Upper lobe of right lung (tissue), 1 donor: ENCODE measurements around the gene RARB. TPM values are rescaled to one million over a fixed set of nuclear protein-coding genes. Genes with fewer than 3 reads are reported as not detected.

Experiments
- ATAC-seq: fragments of 200-7000 bp; cut with Tn5 transposase; one replicate; pipeline ENCODE4 v1.9.1; 2020; ENCODE audit warnings: mild to moderate bottlenecking, moderate library complexity
- DNase-seq: peaks from one replicate; pipeline ENCODE4 v3.0.0-alpha.2; 2020
- H3K27ac ChIP-seq: fragments of 200-600 bp; one replicate; pipeline ENCODE4 v1.8.0; 2022
- H3K27me3 ChIP-seq: fragments of 200-600 bp; one replicate; pipeline ENCODE4 v1.8.0; 2022; ENCODE audit warnings: mild to moderate bottlenecking
- H3K36me3 ChIP-seq: fragments of 200-600 bp; one replicate; pipeline ENCODE4 v1.8.0; 2022
- H3K4me1 ChIP-seq: fragments of 200-600 bp; one replicate; pipeline ENCODE4 v1.8.0; 2022
- H3K4me3 ChIP-seq: fragments of 200-600 bp; one replicate; pipeline ENCODE4 v1.8.0; 2022; ENCODE audit warnings: mild to moderate bottlenecking
- H3K9me3 ChIP-seq: fragments of 200-600 bp; one replicate; pipeline ENCODE4 v1.8.0; 2022
- intact Hi-C: fragments of 100-400 bp; cut with DNase I; formaldehyde crosslinking; loops from one replicate; pipeline ENCODE4 v1.11.0; 2022
- total RNA-seq: library from RNA; stranded (reverse); fragmentation: NEBNext Ultra II Directional; extraction: Animal tissue kit (Norgen Biotek cat#: 25700); gene quantifications from one replicate; pipeline ENCODE4 v1.2.1, GENCODE V29; 2021
- TF ChIP-seq, protein P1 (sequence below): fragments of 200-600 bp; IDR thresholded peaks from one replicate; pipeline ENCODE4 v1.8.0; 2022; ENCODE audit warnings: antibody characterized with exemption
- donor health status: DM: no; HTN: yes; CAD: no; lungs with severe emphysema.

RARB gene
- total RNA-seq, 1 donor from 2014 or later: 5.8 TPM

- no peaks in the 10 kb centered on the region for H3K27me3 ChIP-seq
- ATAC-seq (no peak), DNase-seq (no peak)
- H3K36me3 ChIP-seq: no peaks in the 10 kb centered on the region
- intact Hi-C loops: no loop called here
- H3K4me3 ChIP-seq: no peak overlapping the region
- H3K4me1 ChIP-seq: no peaks in the 10 kb centered on the region
- no peak overlapping the region for H3K27ac ChIP-seq
- TF ChIP-seq, protein P1, sequence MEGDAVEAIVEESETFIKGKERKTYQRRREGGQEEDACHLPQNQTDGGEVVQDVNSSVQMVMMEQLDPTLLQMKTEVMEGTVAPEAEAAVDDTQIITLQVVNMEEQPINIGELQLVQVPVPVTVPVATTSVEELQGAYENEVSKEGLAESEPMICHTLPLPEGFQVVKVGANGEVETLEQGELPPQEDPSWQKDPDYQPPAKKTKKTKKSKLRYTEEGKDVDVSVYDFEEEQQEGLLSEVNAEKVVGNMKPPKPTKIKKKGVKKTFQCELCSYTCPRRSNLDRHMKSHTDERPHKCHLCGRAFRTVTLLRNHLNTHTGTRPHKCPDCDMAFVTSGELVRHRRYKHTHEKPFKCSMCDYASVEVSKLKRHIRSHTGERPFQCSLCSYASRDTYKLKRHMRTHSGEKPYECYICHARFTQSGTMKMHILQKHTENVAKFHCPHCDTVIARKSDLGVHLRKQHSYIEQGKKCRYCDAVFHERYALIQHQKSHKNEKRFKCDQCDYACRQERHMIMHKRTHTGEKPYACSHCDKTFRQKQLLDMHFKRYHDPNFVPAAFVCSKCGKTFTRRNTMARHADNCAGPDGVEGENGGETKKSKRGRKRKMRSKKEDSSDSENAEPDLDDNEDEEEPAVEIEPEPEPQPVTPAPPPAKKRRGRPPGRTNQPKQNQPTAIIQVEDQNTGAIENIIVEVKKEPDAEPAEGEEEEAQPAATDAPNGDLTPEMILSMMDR: no peak
- no peaks in the 10 kb centered on the region for H3K9me3 ChIP-seq
Measured at GRCh38 chr3:25565807-25566206, 137.7 kb downstream of the RARB start.

GRCh38 chr3:25566358-25566920 lies 138.4 kb downstream of the RARB start:
- Histone ChIP-seq H3K27ac (no peak overlapping the region), H3K27me3 (no peaks in the 10 kb centered on the region), H3K9me3 (no peaks in the 10 kb centered on the region), H3K4me3 (no peak overlapping the region), H3K4me1 (no peaks in the 10 kb centered on the region), H3K36me3 (no peaks in the 10 kb centered on the region)
- ATAC-seq (no peak), DNase-seq (no peak)
- intact Hi-C loops: no loop called here
- TF ChIP-seq, protein P1: no peak

- DNase-seq: no peak
- Histone ChIP-seq H3K27me3 (no peaks in the 10 kb centered on the region), H3K36me3 (no peaks in the 10 kb centered on the region), H3K4me3 (no peak overlapping the region), H3K4me1 (no peaks in the 10 kb centered on the region), H3K27ac (no peak overlapping the region), H3K9me3 (no peaks in the 10 kb centered on the region)
- ATAC-seq: no peak
- intact Hi-C loops: no loop called here
- TF ChIP-seq, protein P1: no peak
Measured at GRCh38 chr3:25567388-25567787, 139.3 kb downstream of the RARB start.

DNA sequence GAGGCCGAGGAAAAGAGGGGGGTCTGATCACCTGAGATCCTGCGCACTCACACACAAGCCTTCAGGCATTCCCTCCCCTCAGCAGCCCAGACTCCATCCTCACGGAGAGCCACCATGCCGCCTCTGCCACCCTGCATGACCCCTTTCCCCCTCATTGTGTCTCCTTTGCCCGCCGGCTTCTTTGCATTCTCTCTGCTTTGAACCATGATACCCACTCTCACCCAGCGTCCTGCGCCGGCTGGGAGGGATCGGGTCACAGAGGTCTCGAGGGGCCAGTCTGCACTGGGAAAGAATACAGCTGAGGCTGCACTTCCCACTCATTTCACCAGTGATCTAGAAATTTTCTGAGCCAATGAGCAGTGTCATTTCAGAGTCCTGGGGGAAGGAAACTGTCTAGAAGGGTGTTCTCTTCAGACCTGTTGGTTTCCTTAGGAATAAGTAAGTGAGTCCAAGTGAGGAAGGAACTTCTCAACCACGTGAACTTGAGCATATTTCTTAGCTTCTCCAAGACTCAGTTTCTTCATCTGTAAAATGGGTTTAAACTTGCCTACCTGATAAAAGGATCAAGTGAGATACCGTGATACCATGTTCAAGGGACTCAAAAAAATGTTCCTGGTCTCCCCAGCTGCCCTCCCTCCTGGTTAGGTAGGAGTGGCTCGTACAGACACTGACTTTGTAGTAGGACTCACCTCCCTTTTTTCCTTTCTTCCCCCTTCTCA lies 139.9 kb downstream of the RARB start:
- intact Hi-C loops: no loop called here
- TF ChIP-seq, protein P1: no peak
- no peak overlapping the region for H3K4me3 ChIP-seq
- H3K27ac ChIP-seq: no peak overlapping the region
- H3K36me3 ChIP-seq: no peaks in the 10 kb centered on the region
- H3K27me3 ChIP-seq: no peaks in the 10 kb centered on the region
- no peaks in the 10 kb centered on the region for H3K4me1 ChIP-seq
- no peaks in the 10 kb centered on the region for H3K9me3 ChIP-seq
- DNase-seq (no peak), ATAC-seq (no peak)

DNA sequence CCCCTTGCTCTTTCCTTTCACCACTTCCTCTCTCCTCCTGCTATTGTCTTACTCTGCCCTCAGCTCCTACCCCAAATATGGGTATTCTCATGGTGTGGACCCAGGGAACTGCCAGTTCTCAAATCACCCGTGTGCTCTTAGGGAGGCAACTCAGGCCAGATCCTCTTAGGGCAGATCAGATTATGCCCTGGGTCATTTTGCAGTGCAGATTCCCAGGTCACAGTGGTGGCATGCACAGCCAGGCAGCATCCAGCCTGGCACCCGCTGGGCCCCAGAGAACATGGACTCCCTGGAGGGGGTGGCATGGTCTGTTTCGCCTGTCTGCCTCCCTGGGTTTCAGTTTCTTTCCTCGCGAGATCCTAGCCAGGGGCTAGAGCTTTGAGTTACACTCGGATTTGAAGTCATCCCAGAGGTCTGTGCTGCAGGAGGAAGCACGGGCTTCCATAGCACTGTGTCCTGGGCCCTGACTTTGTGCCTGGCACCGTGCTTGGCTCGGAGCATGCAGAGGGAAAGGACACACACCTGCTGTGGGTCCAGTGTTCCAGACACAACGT lies 140.5 kb downstream of the RARB start:
- H3K4me1 ChIP-seq: no peaks in the 10 kb centered on the region
- no peak overlapping the region for H3K27ac ChIP-seq
- intact Hi-C loops: no loop called here
- TF ChIP-seq, protein P1: no peak
- H3K27me3 ChIP-seq: no peaks in the 10 kb centered on the region
- no peaks in the 10 kb centered on the region for H3K9me3 ChIP-seq
- ATAC-seq: no peak
- DNase-seq: no peak
- no peak overlapping the region for H3K4me3 ChIP-seq
- H3K36me3 ChIP-seq: no peaks in the 10 kb centered on the region
